Activated CD8-positive, alpha-beta memory T cell treated with anti-CD3 and anti-CD28 coated beads for 4 hours (primary cell): ENCODE data around the gene CNBD2.
"Not testable (repeated sequence)": the region's sequence is repeated elsewhere in the genome, so short reads cannot be mapped to it uniquely, and the experiment has no call there.

Experiments
- DNase-seq, 2 donors: peaks; one replicate each; pipeline ENCODE4 v3.0.0-alpha.2; 2020; ENCODE audit warnings: low read depth in 2 of 2

CNBD2 gene

DNA sequence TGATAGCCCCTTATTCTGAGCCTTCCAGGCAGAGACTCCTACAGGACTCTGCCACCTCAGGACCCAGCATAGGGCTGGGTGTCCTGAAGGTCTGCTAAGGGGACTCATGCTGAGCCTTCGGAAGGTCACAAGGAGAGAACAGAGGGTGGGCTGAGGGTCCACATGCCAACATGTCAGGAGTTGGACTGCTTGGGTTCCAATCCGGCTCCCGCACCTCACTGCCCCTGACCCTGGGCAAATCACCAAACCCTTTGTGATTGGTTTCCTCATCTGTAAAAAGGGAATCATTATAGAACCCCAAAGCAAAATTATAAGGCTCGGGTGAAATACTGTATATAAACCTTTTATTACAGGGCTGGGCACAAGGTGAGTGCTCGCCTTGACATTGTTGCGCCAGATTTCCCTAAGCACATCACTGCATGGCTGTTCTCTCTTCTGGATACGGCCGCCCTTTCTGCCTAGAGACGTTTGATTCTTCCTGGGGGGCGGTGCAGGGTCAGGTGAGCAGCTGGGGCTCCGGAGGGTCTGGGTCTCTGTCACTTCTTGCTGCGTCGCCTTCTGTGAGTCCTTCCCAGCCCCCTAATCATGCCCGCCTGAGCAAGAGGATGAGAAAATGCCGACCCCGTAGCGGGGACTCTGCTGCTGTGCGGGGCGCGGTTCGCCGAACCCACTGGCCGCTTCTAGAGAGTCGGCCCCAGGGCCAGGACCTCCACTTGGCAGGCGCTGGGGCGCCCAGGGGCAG is 95.7 kb downstream of the CNBD2 start:
- no peak for DNase-seq

DNA sequence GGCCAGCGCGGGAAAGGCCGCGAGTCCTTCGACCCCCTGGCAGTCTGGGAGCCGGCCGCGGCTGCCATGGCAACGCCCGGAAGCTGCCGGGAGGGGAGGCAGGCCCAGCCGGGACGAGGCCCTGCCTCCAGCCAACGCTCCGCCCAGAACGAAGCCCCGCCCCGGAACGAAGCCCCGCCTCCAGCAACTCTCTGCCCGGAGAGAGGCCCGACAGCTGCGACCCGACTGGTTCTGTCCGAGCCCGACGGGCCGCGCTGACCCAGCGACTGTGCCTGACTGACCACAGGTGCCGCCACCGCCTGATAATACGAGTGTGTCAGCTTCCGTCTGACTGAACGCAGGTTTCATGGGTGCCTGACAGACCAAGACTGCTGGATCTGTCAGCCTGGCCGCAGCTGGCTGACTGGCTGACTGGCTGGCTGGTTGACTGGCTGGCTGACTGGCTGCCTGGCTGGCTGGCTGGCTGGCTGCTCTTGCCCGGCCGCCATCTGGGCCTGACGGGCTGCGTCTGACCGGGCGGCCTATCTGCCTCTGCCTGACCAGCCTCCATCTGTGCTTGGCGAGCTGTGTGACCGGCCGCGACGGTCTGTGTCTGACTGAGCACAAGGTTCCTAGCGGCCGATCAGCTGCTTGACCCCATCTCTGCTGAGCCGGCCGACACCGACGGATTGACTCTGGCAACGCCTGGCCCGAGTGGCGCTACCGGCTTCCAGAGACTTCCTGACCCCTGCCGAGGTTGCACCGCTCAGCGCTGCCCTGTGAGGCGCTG is 96.5 kb downstream of the CNBD2 start:
- DNase-seq, result peak; percentile 80 to 92

DNA sequence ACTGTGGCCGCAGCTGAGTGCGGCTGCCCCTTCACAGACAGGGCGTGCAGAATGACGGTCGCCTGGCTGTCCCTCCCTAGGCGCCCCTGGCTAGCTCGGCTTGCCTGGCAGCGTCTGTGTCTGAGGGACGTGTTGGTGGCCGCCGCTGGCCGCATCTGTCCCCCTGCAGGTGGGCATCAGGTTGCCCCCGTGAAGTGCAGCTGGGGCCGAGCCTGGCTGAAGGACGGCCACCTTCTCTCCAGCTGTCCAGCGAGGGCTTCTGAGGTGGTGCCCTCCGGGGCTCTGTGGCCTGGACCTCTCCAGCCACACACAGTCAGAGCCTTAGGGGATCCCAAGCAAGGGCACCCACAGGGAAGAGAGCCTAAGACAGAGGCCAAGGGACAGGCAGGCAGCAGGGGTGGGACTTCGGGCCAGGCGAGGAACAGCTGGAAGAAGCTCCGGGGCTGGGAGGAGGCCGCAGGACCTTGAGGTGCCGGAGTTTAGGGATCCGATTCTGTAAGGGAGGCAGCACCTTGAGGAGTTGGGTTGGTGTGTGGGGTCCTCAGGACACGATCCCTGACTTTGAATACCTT is 97.1 kb downstream of the CNBD2 start:
- DNase-seq, result no peak

DNA sequence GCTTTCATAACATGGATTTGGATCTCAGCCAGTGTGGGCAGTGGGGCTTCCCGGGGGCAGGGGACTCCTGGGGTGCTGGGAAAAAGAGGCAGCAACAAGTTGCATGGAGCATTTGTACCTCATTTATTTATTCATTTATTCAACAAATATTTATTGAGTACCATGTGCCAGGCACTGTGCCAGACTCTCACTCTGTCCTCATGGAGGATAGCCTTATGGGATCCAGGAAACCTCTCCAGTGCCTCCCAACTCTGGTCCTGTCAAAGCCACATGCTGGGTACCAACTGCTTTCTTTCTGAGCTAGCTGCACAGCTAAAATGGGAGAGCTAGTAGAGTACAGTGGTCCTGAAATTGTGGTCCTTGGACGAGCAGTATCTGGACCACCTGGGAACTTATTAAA is 98.4 kb downstream of the CNBD2 start:
- DNase-seq, result no peak

DNA sequence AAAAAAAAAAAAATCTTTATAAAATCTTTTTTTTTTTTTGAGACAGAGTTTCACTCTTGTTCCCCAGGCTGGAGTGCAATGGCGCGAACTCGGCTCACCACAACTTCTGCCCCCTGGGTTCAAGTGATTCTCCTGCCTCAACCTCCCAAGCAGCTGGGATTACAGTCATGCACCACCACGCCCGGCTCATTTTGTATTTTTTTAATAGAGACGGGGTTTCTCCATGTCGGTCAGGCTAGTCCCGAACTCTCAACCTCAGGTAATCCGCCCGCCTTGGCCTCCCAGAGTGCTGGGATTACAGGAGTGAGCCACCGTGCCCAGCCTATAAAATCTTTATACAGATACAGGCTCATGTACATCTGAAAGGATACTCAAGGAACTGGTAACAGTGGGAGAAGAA is 100.1 kb downstream of the CNBD2 start:
- not testable (repeated sequence) for DNase-seq

DNA sequence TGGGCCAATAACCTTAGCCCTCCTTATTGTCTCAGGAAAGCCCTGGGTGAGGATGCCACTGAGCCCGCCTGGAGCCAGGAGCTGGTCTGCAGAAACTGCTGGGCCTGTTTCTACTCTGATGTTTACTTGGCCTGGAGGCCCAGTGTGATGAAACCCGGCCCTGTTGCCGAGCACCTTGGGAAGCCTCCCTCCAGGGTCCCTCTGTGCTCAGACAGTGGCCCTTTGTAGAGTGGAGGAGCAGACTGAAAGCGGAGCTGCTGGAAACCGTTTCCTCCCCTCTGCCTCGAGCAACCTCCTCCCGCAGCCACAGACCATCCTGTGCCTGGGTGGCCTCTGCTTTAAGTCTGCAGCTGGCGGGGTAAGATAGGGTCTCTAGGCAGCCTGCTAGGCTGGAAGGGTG is 102.1 kb downstream of the CNBD2 start:
- no peak for DNase-seq

DNA sequence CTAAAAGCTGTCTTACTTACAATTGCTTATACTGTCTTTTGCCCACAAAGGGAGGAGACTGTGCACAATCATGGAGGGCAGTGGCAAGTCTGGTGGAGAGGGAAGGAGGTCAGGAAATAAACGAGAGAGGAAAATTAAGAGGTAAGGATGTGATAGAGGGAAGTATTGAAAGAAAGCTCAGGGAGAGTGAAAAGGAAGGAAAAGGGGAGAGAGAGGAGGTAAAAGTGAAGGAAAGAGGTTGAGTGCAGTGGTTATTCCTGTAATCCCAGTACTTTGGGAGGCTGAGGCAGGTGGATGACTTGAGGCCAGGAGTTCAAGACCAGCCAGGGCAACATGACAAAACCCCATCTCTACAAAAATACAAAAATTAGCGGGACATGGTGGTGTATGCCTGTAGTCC is 103.5 kb downstream of the CNBD2 start:
- no peak for DNase-seq

DNA sequence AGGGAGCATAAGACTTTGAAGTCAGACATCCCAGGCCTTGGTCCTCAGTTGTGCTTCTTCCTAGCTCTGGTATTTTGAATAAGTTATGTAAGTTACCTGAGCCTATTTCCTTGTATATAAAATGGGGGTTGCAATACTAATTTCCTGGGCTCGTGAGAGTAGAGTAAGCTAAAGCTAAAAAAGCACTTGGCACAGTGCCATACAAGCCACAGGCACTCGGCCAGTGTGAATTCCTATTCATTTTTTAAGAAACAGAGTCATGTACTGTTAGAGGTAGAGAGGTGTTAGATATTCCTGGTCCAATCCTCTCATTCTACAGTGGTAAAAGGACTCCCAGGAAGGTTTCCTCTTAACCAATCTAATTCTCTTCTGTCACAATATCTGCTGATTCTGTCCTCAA is 106.6 kb downstream of the CNBD2 start:
- DNase-seq, result no peak

DNA sequence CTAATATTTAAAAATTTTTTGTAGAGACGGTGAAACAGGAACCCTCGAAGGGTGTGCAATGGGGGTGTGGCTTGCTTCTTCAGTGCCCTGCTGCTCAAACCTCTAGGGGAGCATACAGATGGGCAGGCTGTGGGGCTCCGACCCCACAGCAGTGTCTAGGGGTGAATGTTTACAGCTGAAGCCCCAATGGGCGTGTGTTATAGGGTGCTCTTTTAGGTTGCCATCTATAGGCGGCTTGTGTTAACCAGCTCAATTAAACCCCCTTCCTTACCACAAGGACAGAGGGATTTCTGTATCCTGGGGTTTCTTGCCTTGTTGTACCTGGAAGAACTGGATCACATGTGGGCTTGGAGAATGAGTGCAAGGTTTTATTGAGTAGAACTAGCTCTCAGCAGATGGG is 109.4 kb downstream of the CNBD2 start:
- not testable (repeated sequence) for DNase-seq

DNA sequence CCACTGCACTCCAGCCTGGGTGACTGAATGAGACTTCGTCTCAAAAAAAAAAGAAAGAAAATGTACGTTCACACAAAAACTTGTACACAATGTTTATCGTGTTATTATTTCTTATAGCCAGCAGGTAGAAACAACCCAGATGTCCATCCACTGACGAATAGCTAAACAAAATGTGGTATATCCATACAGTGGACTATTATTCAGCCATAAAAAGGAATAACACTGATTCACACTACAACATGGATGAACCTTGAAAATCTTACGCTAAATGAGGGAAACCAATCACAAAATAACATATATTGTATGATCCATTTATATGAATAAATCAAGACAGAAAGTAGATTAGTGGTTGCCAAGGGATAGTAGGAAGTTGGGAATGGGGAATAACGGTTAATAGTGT is 111.1 kb downstream of the CNBD2 start:
- no peak for DNase-seq

DNA sequence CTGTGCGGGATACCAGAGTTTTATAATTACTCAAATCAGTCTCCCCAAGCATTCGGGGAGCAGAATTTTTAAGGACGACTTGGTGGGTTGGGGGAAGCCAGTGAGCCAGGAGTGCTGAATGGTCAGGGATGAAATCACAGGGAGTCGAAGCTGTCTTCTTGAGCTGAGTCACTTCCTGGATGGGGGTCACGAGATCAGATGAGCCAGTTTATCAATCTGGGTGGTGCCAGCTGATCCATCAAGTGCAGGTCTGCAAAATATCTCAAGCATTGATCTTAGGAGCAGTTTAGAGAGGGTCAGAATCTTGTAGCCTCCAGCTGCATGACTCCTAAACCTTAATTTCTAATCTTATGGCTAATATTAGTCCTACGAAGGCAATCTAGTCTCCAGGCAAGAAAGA is 111.6 kb downstream of the CNBD2 start:
- DNase-seq, result not testable (repeated sequence)
